HCT116 (cell line): Measurements from ENCODE around the gene MARCHF6. TPM values are rescaled to one million over a fixed set of nuclear protein-coding genes. Genes with fewer than 3 reads are reported as not detected.

ENCODE experiments used
- ATAC-seq: fragments of 200-7000 bp; cut with Tn5 transposase; 2 replicates; pipeline ENCODE4 v1.9.1; 2020; ENCODE audit warnings: mild to moderate bottlenecking, moderate library complexity
- BruUV-seq: library from RNA; stranded (reverse); fragments of 400-500 nt; replicated peaks from 2 replicates; lab custom pipeline; 2021; lab: Mats Ljungman, UMichigan
- CTCF ChIA-PET: fragments of 300-600 bp; sonication (Branson Sonifier 250); formaldehyde crosslinking; loops from one replicate; lab custom pipeline; 2021; ENCODE audit warnings: antibody characterized with exemption; lab: Charles Lee
- POLR2A ChIA-PET: fragments of 300-600, 350-600 bp; sonication (Branson Sonifier 250); formaldehyde crosslinking; loops from one replicate; lab custom pipeline; 2021; ENCODE audit warnings: antibody characterized with exemption; lab: Charles Lee
- RAD21 ChIA-PET, 2 experiments: fragments of 300-600 bp; sonication (Branson Sonifier 250); formaldehyde crosslinking; loops; one replicate each; lab custom pipeline; 2023; ENCODE audit warnings: low total read pairs in 2 of 2; ENCODE audit not compliant: uncharacterized antibody in 2 of 2, unreplicated experiment in 2 of 2, low non-redundant PET in 1 of 2; lab: Charles Lee
- DNase-seq: peaks from one replicate; pipeline ENCODE4 v3.0.0-alpha.2; 2010; ENCODE audit warnings: low read depth, low spot score
- H2AFZ ChIP-seq: fragments of 200-600 bp; shearing (Covaris generic), sonication (generic); 2 replicates; pipeline ENCODE4 v1.6.1; 2017; ENCODE audit warnings: low read depth, mixed run types, mixed read lengths, antibody characterized with exemption, low read length; ENCODE audit not compliant: poor library complexity, severe bottlenecking
- H3K27ac ChIP-seq: 2 replicates; pipeline ENCODE4 v1.5.1; 2012; ENCODE audit warnings: low read depth, low read length
- H3K27me3 ChIP-seq: fragments of 200-600 bp; sonication (generic); 2 replicates; pipeline ENCODE4 v1.6.1; 2016; ENCODE audit warnings: mixed run types, low read length, mixed read lengths; ENCODE audit not compliant: insufficient read depth
- H3K36me3 ChIP-seq, 2 experiments: fragments of 200-500 bp in 1 of 2; fragments of 200-600 bp in 1 of 2; sonication (Bioruptor generic) in 1 of 2; sonication (generic) in 1 of 2; 2 replicates each; pipeline versions ENCODE4 v1.5.1 to v1.6.1; 2014 to 2016; ENCODE audit warnings: low read length in 2 of 2, inconsistent platforms in 1 of 2, mixed read lengths in 1 of 2, mixed run types in 1 of 2; ENCODE audit not compliant: insufficient read depth in 2 of 2, control insufficient read depth in 1 of 2
- H3K4me1 ChIP-seq, 2 experiments: fragments of 200-600 bp in 1 of 2; sonication (generic) in 1 of 2; 2 replicates each; pipeline versions ENCODE4 v1.5.1 to v1.6.1; 2012 to 2017; ENCODE audit warnings: low read length in 2 of 2, inconsistent platforms in 1 of 2, mild to moderate bottlenecking in 1 of 2, mixed read lengths in 1 of 2, mixed run types in 1 of 2, moderate library complexity in 1 of 2; ENCODE audit not compliant: insufficient read depth in 2 of 2, control insufficient read depth in 1 of 2
- H3K4me2 ChIP-seq: fragments of 200-600 bp; sonication (generic); 2 replicates; pipeline ENCODE4 v1.6.1; 2017; ENCODE audit warnings: mixed run types, low read length, mixed read lengths
- H3K4me3 ChIP-seq, 2 experiments: fragments of 200-600 bp in 1 of 2; sonication (generic) in 1 of 2; replicated peaks in 1 of 2; 2 replicates each; pipeline ENCODE4 v1.5.1; 2011 to 2016; ENCODE audit warnings: low read length in 2 of 2, control low read depth in 1 of 2, low read depth in 1 of 2, mild to moderate bottlenecking in 1 of 2, mixed read lengths in 1 of 2, mixed run types in 1 of 2
- H3K79me2 ChIP-seq: fragments of 200-600 bp; sonication (generic); 2 replicates; pipeline ENCODE4 v1.6.1; 2017; ENCODE audit warnings: mild to moderate bottlenecking, mixed run types, low read length, moderate library complexity, mixed read lengths; ENCODE audit not compliant: insufficient read depth
- H3K9ac ChIP-seq: fragments of 200-600 bp; sonication (generic); 2 replicates; pipeline ENCODE4 v1.6.1; 2016; ENCODE audit warnings: low read length, mixed read lengths
- H3K9me2 ChIP-seq: fragments of 200-600 bp; sonication (generic), shearing (Covaris generic); 2 replicates; pipeline ENCODE4 v1.6.1; 2017; ENCODE audit warnings: mixed run types, mild to moderate bottlenecking, moderate library complexity; ENCODE audit not compliant: insufficient read depth
- H3K9me3 ChIP-seq, 2 experiments: fragments of 200-500 bp in 1 of 2; fragments of 200-600 bp in 1 of 2; sonication (Bioruptor generic) in 1 of 2; sonication (generic) in 1 of 2; 2 replicates each; pipeline ENCODE4 v1.6.1; 2014 to 2017; ENCODE audit warnings: low read length in 2 of 2, mixed read lengths in 2 of 2, inconsistent platforms in 1 of 2, low read depth in 1 of 2, mild to moderate bottlenecking in 1 of 2, mixed run types in 1 of 2, moderate library complexity in 1 of 2; ENCODE audit not compliant: control insufficient read depth in 1 of 2, insufficient read depth in 1 of 2
- H4K20me1 ChIP-seq: fragments of 200-600 bp; sonication (generic), shearing (Covaris generic); 2 replicates; pipeline ENCODE4 v1.6.1; 2017; ENCODE audit warnings: mixed run types, mild to moderate bottlenecking, moderate library complexity; ENCODE audit not compliant: insufficient read depth
- CTCF ChIP-seq, 3 experiments: fragments of 200-600 bp in 1 of 3; sonication (generic) in 1 of 3; IDR thresholded peaks in 2 of 3; conservative IDR thresholded peaks in 1 of 3; 2 replicates each; pipeline ENCODE4 v1.5.1; 2012 to 2017; ENCODE audit warnings: low read depth in 2 of 3, low read length in 2 of 3, antibody characterized with exemption in 1 of 3, borderline replicate concordance in 1 of 3, control low read depth in 1 of 3, mild to moderate bottlenecking in 1 of 3, mixed read lengths in 1 of 3, mixed run types in 1 of 3, moderate library complexity in 1 of 3; ENCODE audit not compliant: insufficient read depth in 1 of 3
- JUND ChIP-seq: IDR thresholded peaks from 2 replicates; pipeline ENCODE4 v1.6.1; 2012
- MAX ChIP-seq: IDR thresholded peaks from 2 replicates; pipeline ENCODE4 v1.6.1; 2012
- POLR2AphosphoS5 ChIP-seq: IDR thresholded peaks from 2 replicates; pipeline ENCODE4 v1.6.1; 2011; ENCODE audit warnings: mild to moderate bottlenecking, low read depth, low read length, moderate library complexity
- SRF ChIP-seq: IDR thresholded peaks from 2 replicates; pipeline ENCODE4 v1.6.1; 2012; ENCODE audit warnings: low read depth
- YY1 ChIP-seq: IDR thresholded peaks from 2 replicates; pipeline ENCODE4 v1.6.1; 2011; ENCODE audit warnings: low read length, low read depth, moderate library complexity, mild to moderate bottlenecking; ENCODE audit not compliant: insufficient replicate concordance; ENCODE audit errors: extremely low read depth
- ZFX ChIP-seq: fragments of 450-650 bp; IDR thresholded peaks from 2 replicates; pipeline ENCODE4 v1.6.1; 2017
- intact Hi-C: fragments of 100-400 bp; cut with micrococcal nuclease; formaldehyde crosslinking; loops from 2 replicates; pipeline ENCODE4 v1.10.0; 2022
- total RNA-seq: library from RNA; stranded (reverse); gene quantifications from one replicate; pipeline ENCODE4 v1.2.1, GENCODE V29; 2021; ENCODE audit not compliant: unreplicated experiment

MARCHF6 gene
- total RNA-seq, 1 experiment from 2014 or later = 144 TPM

GRCh38 chr5:10330511-10331230 is 22.8 kb upstream of the MARCHF6 start:
- Histone ChIP-seq H3K9me2 (no peaks in the 10 kb centered on the region), H3K79me2 (no peaks in the 10 kb centered on the region), H3K4me3 (no peak overlapping the region), H3K27ac (no peak overlapping the region), H3K9ac (no peak overlapping the region), H3K27me3 (peaks cover 6% of the 10 kb centered on the region; the same call in 1 of the 2 replicates), H3K9me3 (no peaks in the 10 kb centered on the region), H4K20me1 (no peaks in the 10 kb centered on the region), H3K4me2 (no peak overlapping the region), H2AFZ (no peak overlapping the region), H3K36me3 (no peaks in the 10 kb centered on the region), H3K4me1 (no peaks in the 10 kb centered on the region)
- POLR2A ChIA-PET = interaction anchor here (1.6 kb wide), 1 partner anchor 23 kb away, joined by 5 read pairs; the partner anchor contains the start of gene MARCHF6
- CTCF ChIA-PET = interaction anchor here (1.6 kb wide), 1 partner anchor 26 kb away, joined by 3 read pairs; no protein-coding TSS in a partner anchor
- DNase-seq (no peak), ATAC-seq (no peak)
- RAD21 ChIA-PET = no interaction called here
- BruUV-seq = no TSS peak
- intact Hi-C loops = no loop called here
- no peak for TF ChIP-seq ZFX
- TF ChIP-seq CTCF (IDR thresholded peaks at IDR 0.05 in 2 of 3, conservative IDR thresholded peaks at IDR 0.05 in 1 of 3; ENCODE audit: borderline replicate concordance in 1 of 3, insufficient read depth in 1 of 3, low read depth in 2 of 3, low read length in 2 of 3) = no peak
- no peak for TF ChIP-seq YY1
- TF ChIP-seq SRF = no peak
- TF ChIP-seq JUND = no peak
- no peak for TF ChIP-seq POLR2AphosphoS5
- TF ChIP-seq MAX = no peak
